Measurements from ENCODE around the gene LRIG3.

GRCh38 chr12:58889557-58889956, 30.7 kb downstream of the LRIG3 start:
- no peak for TF ChIP-seq POLR2A (IDR thresholded peaks at IDR 0.05; ENCODE audit: low read length)
- no peak for TF ChIP-seq GATA1 (IDR thresholded peaks at IDR 0.05; ENCODE audit: low read depth, low read length)

Measured in erythroblast (primary cell).